ENCODE data around the gene NUTF2. TPM values are rescaled to one million over a fixed set of nuclear protein-coding genes. Genes with fewer than 3 reads are reported as not detected.
"Not testable (repeated sequence)": the region's sequence is repeated elsewhere in the genome, so short reads cannot be mapped to it uniquely, and the experiment has no call there.

The NUTF2 gene
- polyA plus RNA-seq, 2 donors, result 95.4 to 109 TPM

DNA sequence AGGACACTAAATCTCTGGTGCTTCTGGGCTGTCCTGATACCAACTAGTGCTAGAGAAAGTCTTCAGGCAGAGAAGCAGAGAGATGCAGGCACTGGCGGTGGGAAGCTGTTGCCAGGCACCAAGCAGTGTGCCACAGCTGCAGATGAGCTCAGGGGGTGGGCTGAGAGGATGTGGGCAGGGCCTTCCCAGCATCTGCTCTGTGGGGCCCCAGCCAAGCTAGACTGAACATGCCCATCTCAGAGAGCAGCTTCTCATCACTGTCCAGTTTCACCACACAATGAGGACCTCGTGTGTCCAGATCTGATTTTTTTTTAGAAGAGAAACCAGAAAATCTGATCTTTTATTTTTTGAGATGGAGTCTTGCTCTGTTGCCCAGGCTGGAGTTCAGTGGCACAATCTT, 63.4 kb downstream of the NUTF2 start:
- WGBS, 2 donors, result 43 to 44% methylated on average over 2 of the region's 2 CpGs
- H3K4me1 ChIP-seq (ENCODE audit: control insufficient read depth in 2 of 2, insufficient read depth in 2 of 2, low read length in 1 of 2), result peaks cover 0 to 2% of the 10 kb centered on the region in 2 donors
- no peaks in the 10 kb centered on the region for H3K9me3 ChIP-seq (ENCODE audit: control insufficient read depth in 2 of 2, insufficient read depth in 1 of 2, low read depth in 1 of 2, low read length in 1 of 2)
- no peaks in the 10 kb centered on the region for H3K27me3 ChIP-seq (ENCODE audit: control insufficient read depth in 1 of 2, insufficient read depth in 2 of 2, low read length in 2 of 2)
- H3K4me3 ChIP-seq (ENCODE audit: low read depth in 1 of 2, low read length in 2 of 2), result no peak overlapping the region
- peaks cover 7 to 22% of the 10 kb centered on the region in 2 donors for H3K36me3 ChIP-seq (ENCODE audit: control insufficient read depth in 2 of 2, insufficient read depth in 2 of 2, low read length in 1 of 2)
- H3K27ac ChIP-seq (ENCODE audit: low read depth in 2 of 2, low read length in 1 of 2), result no peak overlapping the region

- Histone ChIP-seq H3K27ac (ENCODE audit: low read depth in 2 of 2, low read length in 1 of 2) (no peak overlapping the region), H3K4me1 (ENCODE audit: control insufficient read depth in 2 of 2, insufficient read depth in 2 of 2, low read length in 1 of 2) (peaks cover 4 to 14% of the 10 kb centered on the region in 2 donors), H3K27me3 (ENCODE audit: control insufficient read depth in 1 of 2, insufficient read depth in 2 of 2, low read length in 2 of 2) (no peaks in the 10 kb centered on the region), H3K9me3 (ENCODE audit: control insufficient read depth in 2 of 2, insufficient read depth in 1 of 2, low read depth in 1 of 2, low read length in 1 of 2) (no peaks in the 10 kb centered on the region), H3K36me3 (ENCODE audit: control insufficient read depth in 2 of 2, insufficient read depth in 2 of 2, low read length in 1 of 2) (peaks cover 4 to 27% of the 10 kb centered on the region in 2 donors), H3K4me3 (ENCODE audit: low read depth in 1 of 2, low read length in 2 of 2) (no peak overlapping the region)
- 69 to 72% methylated on average over 7 of the region's 7 CpGs for WGBS, 2 donors
Observed at GRCh38 chr16:67914758-67915495, 68.2 kb downstream of the NUTF2 start.

DNA sequence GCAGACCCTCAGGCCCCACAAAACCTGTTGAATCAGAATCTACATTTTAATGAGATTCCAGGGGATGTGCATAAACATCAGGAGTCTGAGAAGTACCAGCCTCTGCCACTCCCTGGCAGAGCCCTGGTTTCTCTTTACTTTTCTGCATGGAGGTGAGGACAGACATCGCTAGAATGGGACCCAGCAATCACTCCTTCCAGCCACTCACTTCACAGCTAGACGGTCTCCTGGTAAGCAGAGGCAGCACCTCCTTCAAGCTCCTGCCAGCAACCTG, 68.7 kb downstream of the NUTF2 start:
- 83 to 86% methylated on average over 1 to 2 of the region's 2 CpGs for WGBS, 2 donors

GRCh38 chr16:67915831-67916723, 69.3 kb downstream of the NUTF2 start:
- Histone ChIP-seq H3K36me3 (ENCODE audit: control insufficient read depth in 2 of 2, insufficient read depth in 2 of 2, low read length in 1 of 2) (peaks cover 1 to 27% of the 10 kb centered on the region in 2 donors), H3K9me3 (ENCODE audit: control insufficient read depth in 2 of 2, insufficient read depth in 1 of 2, low read depth in 1 of 2, low read length in 1 of 2) (no peaks in the 10 kb centered on the region), H3K4me3 (ENCODE audit: low read depth in 1 of 2, low read length in 2 of 2) (no peak overlapping the region), H3K27ac (ENCODE audit: low read depth in 2 of 2, low read length in 1 of 2) (no peak overlapping the region), H3K27me3 (ENCODE audit: control insufficient read depth in 1 of 2, insufficient read depth in 2 of 2, low read length in 2 of 2) (no peaks in the 10 kb centered on the region), H3K4me1 (ENCODE audit: control insufficient read depth in 2 of 2, insufficient read depth in 2 of 2, low read length in 1 of 2) (peaks cover 2 to 14% of the 10 kb centered on the region in 2 donors)
- 82 to 83% methylated on average over 7 of the region's 7 CpGs for WGBS, 2 donors

More for the DNA sequence above, 68.7 kb downstream of the NUTF2 start:
- H3K9me3 ChIP-seq (ENCODE audit: control insufficient read depth in 2 of 2, insufficient read depth in 1 of 2, low read depth in 1 of 2, low read length in 1 of 2); H3K27me3 ChIP-seq (ENCODE audit: control insufficient read depth in 1 of 2, insufficient read depth in 2 of 2, low read length in 2 of 2); H3K27ac ChIP-seq (ENCODE audit: low read depth in 2 of 2, low read length in 1 of 2); H3K4me3 ChIP-seq (ENCODE audit: low read depth in 1 of 2, low read length in 2 of 2): not testable (repeated sequence)
- peaks cover 4 to 25% of the 10 kb centered on the region in 2 donors for H3K36me3 ChIP-seq (ENCODE audit: control insufficient read depth in 2 of 2, insufficient read depth in 2 of 2, low read length in 1 of 2)
- H3K4me1 ChIP-seq (ENCODE audit: control insufficient read depth in 2 of 2, insufficient read depth in 2 of 2, low read length in 1 of 2), result peaks cover 2 to 14% of the 10 kb centered on the region in 2 donors

DNA sequence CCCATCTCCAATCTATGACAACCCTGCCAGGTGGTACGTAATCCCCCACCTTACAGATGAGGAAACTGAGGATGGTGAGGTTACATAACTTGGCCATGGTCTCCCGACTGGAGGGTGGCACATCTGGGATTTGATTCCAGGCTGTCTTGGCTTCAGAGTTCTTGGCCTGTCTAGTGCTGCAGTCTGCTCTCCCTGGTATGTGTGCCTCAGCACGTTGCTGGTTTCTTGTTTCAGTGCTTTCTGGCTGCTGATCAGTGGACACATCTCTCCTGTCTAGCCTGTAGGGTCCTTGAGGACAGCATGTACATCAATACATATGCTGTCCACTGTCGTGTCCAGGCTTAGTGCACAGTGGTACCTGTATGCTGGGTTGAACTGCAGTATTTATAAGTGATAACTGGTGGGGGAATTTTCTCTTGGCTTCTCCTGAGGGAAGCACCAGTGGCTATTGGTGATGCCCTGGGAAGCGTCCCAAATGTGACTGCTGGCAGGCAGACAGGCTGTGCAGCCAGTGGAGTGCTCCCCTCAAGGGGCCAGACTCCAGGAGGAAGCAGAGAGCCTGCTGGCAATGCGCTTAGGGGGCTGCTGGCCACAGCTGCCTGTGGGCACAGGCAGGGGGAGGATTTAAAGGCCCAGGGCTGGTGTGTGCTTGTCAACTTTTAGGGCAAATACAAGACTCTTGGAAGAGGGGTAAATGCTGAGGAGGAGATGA, 70.6 kb downstream of the NUTF2 start:
- no peaks in the 10 kb centered on the region for H3K27me3 ChIP-seq (ENCODE audit: control insufficient read depth in 1 of 2, insufficient read depth in 2 of 2, low read length in 2 of 2)
- peaks cover 0 to 21% of the 10 kb centered on the region in 2 donors for H3K36me3 ChIP-seq (ENCODE audit: control insufficient read depth in 2 of 2, insufficient read depth in 2 of 2, low read length in 1 of 2)
- no peaks in the 10 kb centered on the region for H3K9me3 ChIP-seq (ENCODE audit: control insufficient read depth in 2 of 2, insufficient read depth in 1 of 2, low read depth in 1 of 2, low read length in 1 of 2)
- no peak overlapping the region for H3K4me3 ChIP-seq (ENCODE audit: low read depth in 1 of 2, low read length in 2 of 2)
- peak overlapping the region in 1 of 2 donors; percentile 53 for H3K27ac ChIP-seq (ENCODE audit: low read depth in 2 of 2, low read length in 1 of 2)
- peaks cover 2 to 14% of the 10 kb centered on the region in 2 donors for H3K4me1 ChIP-seq (ENCODE audit: control insufficient read depth in 2 of 2, insufficient read depth in 2 of 2, low read length in 1 of 2)
- WGBS, 2 donors, result 53 to 57% methylated on average over 6 of the region's 6 CpGs

DNA sequence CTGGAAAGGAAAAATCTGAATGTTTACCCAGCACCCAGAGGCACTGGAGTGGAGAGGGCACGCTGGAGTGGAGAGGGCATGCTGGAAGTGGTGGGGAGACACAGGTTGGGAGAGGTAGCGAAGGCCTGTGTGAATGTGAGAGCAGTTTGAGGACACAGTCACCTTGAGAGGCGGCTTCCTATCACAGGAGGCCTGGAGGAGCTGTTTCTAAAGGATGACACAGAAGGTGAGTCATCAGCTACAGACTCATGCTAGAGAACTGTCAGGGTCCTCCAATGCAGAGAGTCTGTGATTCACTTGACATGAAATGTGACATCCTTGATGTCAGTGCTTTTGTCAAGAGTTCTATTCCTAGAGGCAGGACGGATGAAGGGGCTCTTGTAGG, 71.1 kb downstream of the NUTF2 start:
- H3K36me3 ChIP-seq (ENCODE audit: control insufficient read depth in 2 of 2, insufficient read depth in 2 of 2, low read length in 1 of 2), result peaks cover 0 to 21% of the 10 kb centered on the region in 2 donors
- 69 to 73% methylated on average over 4 of the region's 4 CpGs for whole genome bisulfite sequencing, 2 donors
- no peak overlapping the region for H3K27ac ChIP-seq (ENCODE audit: low read depth in 2 of 2, low read length in 1 of 2)
- no peaks in the 10 kb centered on the region for H3K9me3 ChIP-seq (ENCODE audit: control insufficient read depth in 2 of 2, insufficient read depth in 1 of 2, low read depth in 1 of 2, low read length in 1 of 2)
- peaks cover 2 to 15% of the 10 kb centered on the region in 2 donors for H3K4me1 ChIP-seq (ENCODE audit: control insufficient read depth in 2 of 2, insufficient read depth in 2 of 2, low read length in 1 of 2)
- H3K27me3 ChIP-seq (ENCODE audit: control insufficient read depth in 1 of 2, insufficient read depth in 2 of 2, low read length in 2 of 2), result no peaks in the 10 kb centered on the region
- no peak overlapping the region for H3K4me3 ChIP-seq (ENCODE audit: low read depth in 1 of 2, low read length in 2 of 2)

DNA sequence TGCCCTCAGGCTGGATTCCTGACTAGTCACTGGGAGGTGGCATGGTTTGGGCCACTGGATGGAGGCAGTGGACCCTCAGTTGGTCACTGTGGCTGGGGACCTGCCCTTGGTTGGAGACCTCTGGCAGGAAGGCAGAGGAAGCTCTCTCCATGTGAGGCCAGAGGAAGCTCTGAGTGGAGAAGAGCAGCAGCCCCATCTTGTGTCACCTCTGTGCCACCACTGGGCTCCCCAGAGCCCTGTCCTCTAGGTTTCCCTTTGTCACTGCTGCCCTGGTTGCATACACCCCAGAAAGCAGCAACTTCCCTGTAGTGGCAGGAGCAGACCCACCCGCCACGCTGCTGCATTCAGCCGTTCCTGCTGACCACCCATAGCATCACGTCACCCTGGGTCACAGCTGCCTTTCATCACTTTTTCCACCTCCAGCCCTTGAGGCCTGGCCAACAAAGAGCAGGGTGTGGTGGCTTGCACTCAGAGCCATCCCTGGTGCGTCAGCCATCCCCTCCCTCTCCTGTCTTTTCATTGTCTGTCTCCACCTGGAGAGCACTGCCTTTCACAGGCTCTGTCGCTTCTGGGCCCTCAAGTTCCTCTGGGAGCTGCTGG, 73.0 kb downstream of the NUTF2 start:
- Histone ChIP-seq H3K36me3 (ENCODE audit: control insufficient read depth in 2 of 2, insufficient read depth in 2 of 2, low read length in 1 of 2) (peaks cover 0 to 24% of the 10 kb centered on the region in 2 donors), H3K4me1 (ENCODE audit: control insufficient read depth in 2 of 2, insufficient read depth in 2 of 2, low read length in 1 of 2) (peaks cover 2 to 21% of the 10 kb centered on the region in 2 donors), H3K9me3 (ENCODE audit: control insufficient read depth in 2 of 2, insufficient read depth in 1 of 2, low read depth in 1 of 2, low read length in 1 of 2) (no peaks in the 10 kb centered on the region), H3K4me3 (ENCODE audit: low read depth in 1 of 2, low read length in 2 of 2) (no peak overlapping the region), H3K27ac (ENCODE audit: low read depth in 2 of 2, low read length in 1 of 2) (peak overlapping the region in 1 of 2 donors; percentile 6), H3K27me3 (ENCODE audit: control insufficient read depth in 1 of 2, insufficient read depth in 2 of 2, low read length in 2 of 2) (no peaks in the 10 kb centered on the region)
- WGBS, 2 donors, result 64 to 73% methylated on average over 6 of the region's 6 CpGs

Measured in esophagus (tissue), 2 donors.